ENCODE measurements around the gene SERPINB6. TPM values are rescaled to one million over a fixed set of nuclear protein-coding genes. Genes with fewer than 3 reads are reported as not detected.

Gene SERPINB6
- total RNA-seq, 3 donors from 2014 or later (not counting 1 experiment from before 2014, with no cell fraction given): 120 to 135 (median 129) TPM

DNA sequence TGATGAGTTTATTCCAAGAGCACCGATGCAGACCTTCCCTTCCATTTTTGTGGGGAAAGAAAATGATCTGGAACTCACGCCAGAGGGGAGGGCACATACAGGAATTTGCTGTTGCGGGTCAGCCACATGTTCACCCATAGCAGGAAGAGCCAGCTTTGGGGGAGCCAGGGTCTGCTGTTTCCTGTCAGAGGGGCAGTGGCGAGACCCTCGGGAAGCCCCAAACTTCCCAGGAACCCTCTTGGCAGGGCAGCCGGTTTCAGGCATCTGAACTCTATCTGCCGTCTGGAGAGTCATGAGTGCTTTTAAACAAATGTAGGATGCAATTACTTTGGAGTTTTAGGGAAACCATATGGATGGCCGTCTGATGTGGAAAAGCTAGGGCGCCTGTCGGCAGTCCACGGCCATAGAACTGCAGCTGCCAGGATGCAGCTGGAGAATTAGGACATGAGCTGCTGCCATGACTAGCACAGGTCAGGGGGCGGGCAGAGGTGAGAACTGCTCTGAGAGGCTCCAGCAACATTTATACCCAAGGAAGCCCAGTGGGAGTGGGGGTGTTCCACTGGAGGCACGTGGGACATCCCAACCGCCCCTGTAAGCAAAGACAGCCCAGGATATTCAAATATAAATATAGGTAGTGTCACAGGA, 53.4 kb downstream of the SERPINB6 start:
- 92% methylated on average over 14 of the region's 14 CpGs for WGBS (ENCODE audit: insufficient coverage)
- no peak overlapping the region for H3K27ac ChIP-seq (ENCODE audit: low read length)
- H3K9me3 ChIP-seq (ENCODE audit: control insufficient read depth, insufficient read depth, low read length): no peaks in the 10 kb centered on the region
- peaks cover 54% of the 10 kb centered on the region for H3K4me1 ChIP-seq (ENCODE audit: control insufficient read depth, insufficient read depth, low read length)
- no peaks in the 10 kb centered on the region for H3K36me3 ChIP-seq (ENCODE audit: control insufficient read depth, insufficient read depth, low read length)
- intact Hi-C loops (cut with micrococcal nuclease): loop anchor here (5.0 kb wide), 1 partner anchor 126 kb away; no protein-coding TSS in a partner anchor
- H3K4me1 Mint-ChIP-seq: peaks cover 47 to 56% of the 10 kb centered on the region in 2 donors
- ATAC-seq (no peak), DNase-seq (no peak)
- no peak overlapping the region for H3K4me3 Mint-ChIP-seq
- H3K9me3 Mint-ChIP-seq: no peaks in the 10 kb centered on the region
- no peaks in the 10 kb centered on the region for H3K27me3 ChIP-seq (ENCODE audit: control insufficient read depth, insufficient read depth, low read length)
- H3K27ac Mint-ChIP-seq: peak overlapping the region; percentile 84 to 89
- peaks cover 0 to 3% of the 10 kb centered on the region in 2 donors for H3K27me3 Mint-ChIP-seq (ENCODE audit: low read depth in 2 of 2)
- no peaks in the 10 kb centered on the region for H3K36me3 Mint-ChIP-seq
- H3K4me3 ChIP-seq (ENCODE audit: low read length): no peak overlapping the region
- TF ChIP-seq, protein P1, sequence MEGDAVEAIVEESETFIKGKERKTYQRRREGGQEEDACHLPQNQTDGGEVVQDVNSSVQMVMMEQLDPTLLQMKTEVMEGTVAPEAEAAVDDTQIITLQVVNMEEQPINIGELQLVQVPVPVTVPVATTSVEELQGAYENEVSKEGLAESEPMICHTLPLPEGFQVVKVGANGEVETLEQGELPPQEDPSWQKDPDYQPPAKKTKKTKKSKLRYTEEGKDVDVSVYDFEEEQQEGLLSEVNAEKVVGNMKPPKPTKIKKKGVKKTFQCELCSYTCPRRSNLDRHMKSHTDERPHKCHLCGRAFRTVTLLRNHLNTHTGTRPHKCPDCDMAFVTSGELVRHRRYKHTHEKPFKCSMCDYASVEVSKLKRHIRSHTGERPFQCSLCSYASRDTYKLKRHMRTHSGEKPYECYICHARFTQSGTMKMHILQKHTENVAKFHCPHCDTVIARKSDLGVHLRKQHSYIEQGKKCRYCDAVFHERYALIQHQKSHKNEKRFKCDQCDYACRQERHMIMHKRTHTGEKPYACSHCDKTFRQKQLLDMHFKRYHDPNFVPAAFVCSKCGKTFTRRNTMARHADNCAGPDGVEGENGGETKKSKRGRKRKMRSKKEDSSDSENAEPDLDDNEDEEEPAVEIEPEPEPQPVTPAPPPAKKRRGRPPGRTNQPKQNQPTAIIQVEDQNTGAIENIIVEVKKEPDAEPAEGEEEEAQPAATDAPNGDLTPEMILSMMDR (IDR thresholded peaks at IDR 0.05): no peak

- peaks cover 0 to 3% of the 10 kb centered on the region in 2 donors for H3K27me3 Mint-ChIP-seq (ENCODE audit: low read depth in 2 of 2)
- no peaks in the 10 kb centered on the region for H3K9me3 Mint-ChIP-seq
- WGBS (ENCODE audit: insufficient coverage): 92% methylated on average over 4 of the region's 4 CpGs
- DNase-seq (no peak), ATAC-seq (no peak)
- peak overlapping the region; percentile 84 to 89 for H3K27ac Mint-ChIP-seq
- intact Hi-C loops (cut with micrococcal nuclease): loop anchor here (5.0 kb wide), 1 partner anchor 125 kb away; no protein-coding TSS in a partner anchor
- H3K36me3 ChIP-seq (ENCODE audit: control insufficient read depth, insufficient read depth, low read length): no peaks in the 10 kb centered on the region
- H3K4me3 ChIP-seq (ENCODE audit: low read length): no peak overlapping the region
- H3K4me1 Mint-ChIP-seq: peaks cover 47 to 56% of the 10 kb centered on the region in 2 donors
- no peaks in the 10 kb centered on the region for H3K36me3 Mint-ChIP-seq
- H3K27ac ChIP-seq (ENCODE audit: low read length): peak overlapping the region; percentile 38
- H3K9me3 ChIP-seq (ENCODE audit: control insufficient read depth, insufficient read depth, low read length): no peaks in the 10 kb centered on the region
- H3K4me3 Mint-ChIP-seq: peak overlapping the region; percentile 50
- no peaks in the 10 kb centered on the region for H3K27me3 ChIP-seq (ENCODE audit: control insufficient read depth, insufficient read depth, low read length)
- TF ChIP-seq, protein P1 (IDR thresholded peaks at IDR 0.05): no peak
- H3K4me1 ChIP-seq (ENCODE audit: control insufficient read depth, insufficient read depth, low read length): peaks cover 54% of the 10 kb centered on the region
Measured at GRCh38 chr6:2917065-2917464, 54.3 kb downstream of the SERPINB6 start.

DNA sequence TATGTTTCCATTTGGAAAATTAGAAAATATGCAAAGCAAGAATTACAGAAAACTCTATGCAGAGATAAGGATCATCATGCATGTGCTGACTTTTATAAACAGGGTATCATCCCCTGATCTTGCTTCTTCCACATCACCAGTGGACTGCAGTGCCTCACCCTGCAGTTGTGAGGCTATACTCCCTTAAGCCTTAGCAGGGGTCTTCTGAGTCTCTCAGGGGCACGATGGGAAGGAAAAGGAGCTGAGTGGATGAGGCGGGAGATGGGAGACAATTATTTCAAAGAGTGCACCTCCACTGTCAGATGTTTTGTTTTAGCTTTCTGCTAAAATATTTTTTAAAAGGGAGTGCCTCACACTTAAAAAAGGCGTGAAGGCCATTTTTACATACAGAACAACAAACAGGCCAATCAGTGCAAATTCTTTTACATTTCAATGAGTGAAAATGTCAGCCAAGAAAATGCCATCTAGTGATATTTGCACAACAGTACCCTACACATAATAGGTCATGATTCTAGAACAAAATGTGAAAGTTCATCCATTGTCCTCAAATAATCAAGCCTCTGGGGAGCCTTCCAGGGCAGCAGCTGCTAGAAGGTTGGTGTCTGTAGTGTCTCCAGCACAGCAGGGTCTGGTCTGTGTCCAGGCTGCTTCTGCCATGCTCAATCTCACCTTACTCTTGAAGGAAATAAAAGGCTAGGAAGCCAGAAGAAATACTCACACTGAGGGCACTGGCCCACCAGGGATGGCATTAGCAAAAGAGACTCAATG, 55.0 kb downstream of the SERPINB6 start:
- no peaks in the 10 kb centered on the region for H3K36me3 ChIP-seq (ENCODE audit: control insufficient read depth, insufficient read depth, low read length)
- H3K4me1 ChIP-seq (ENCODE audit: control insufficient read depth, insufficient read depth, low read length): peaks cover 54% of the 10 kb centered on the region
- intact Hi-C loops (cut with micrococcal nuclease): loop anchor here (5.0 kb wide), 1 partner anchor 124 kb away; no protein-coding TSS in a partner anchor
- H3K4me3 ChIP-seq (ENCODE audit: low read length): no peak overlapping the region
- TF ChIP-seq, protein P1 (IDR thresholded peaks at IDR 0.05): no peak
- Mint-ChIP-seq H3K4me1 (peaks cover 47 to 56% of the 10 kb centered on the region in 2 donors), H3K36me3 (no peaks in the 10 kb centered on the region), H3K9me3 (no peaks in the 10 kb centered on the region), H3K4me3 (peak overlapping the region; percentile 64), H3K27ac (peak overlapping the region; percentile 84 to 89), H3K27me3 (ENCODE audit: low read depth in 2 of 2) (peaks cover 0 to 3% of the 10 kb centered on the region in 2 donors)
- DNase-seq (no peak), ATAC-seq (peak; percentile 44 to 54 (median 51))
- H3K27me3 ChIP-seq (ENCODE audit: control insufficient read depth, insufficient read depth, low read length): no peaks in the 10 kb centered on the region
- 51% methylated on average over 3 of the region's 3 CpGs for WGBS (ENCODE audit: insufficient coverage)
- no peaks in the 10 kb centered on the region for H3K9me3 ChIP-seq (ENCODE audit: control insufficient read depth, insufficient read depth, low read length)
- peak overlapping the region; percentile 38 for H3K27ac ChIP-seq (ENCODE audit: low read length)
